Endothelial cell of umbilical vein (primary cell): ENCODE measurements around the gene CCBE1. TPM values are rescaled to one million over a fixed set of nuclear protein-coding genes. Genes with fewer than 3 reads are reported as not detected.
"Not testable (repeated sequence)": the region's sequence is repeated elsewhere in the genome, so short reads cannot be mapped to it uniquely, and the experiment has no call there.

Experiments
- BruUV-seq: library from RNA; stranded (reverse); fragments of 400-500 nt; replicated peaks from 2 replicates; lab custom pipeline; 2021; lab: Mats Ljungman, UMichigan
- CTCF ChIA-PET: fragments of 300-600, 350-600 bp; sonication (Branson Sonifier 250); formaldehyde crosslinking; loops from one replicate; lab custom pipeline; 2021; ENCODE audit warnings: antibody characterized with exemption, inconsistent platforms; lab: Charles Lee
- POLR2A ChIA-PET: fragments of 300-600, 350-600 bp; sonication (Branson Sonifier 250); formaldehyde crosslinking; loops from one replicate; lab custom pipeline; 2021; ENCODE audit warnings: antibody characterized with exemption, inconsistent platforms; lab: Charles Lee
- DNase-seq: peaks from one replicate; pipeline ENCODE4 v3.0.0-alpha.2; 2011; ENCODE audit warnings: low read depth, low spot score
- FAIRE-seq: peaks from 2 replicates; lab custom pipeline; 2011; peaks lifted over from hg19 to GRCh38; lab: Jason Lieb, UNC
- H2AFZ ChIP-seq: 2 replicates; pipeline ENCODE4 v1.6.0; 2012; ENCODE audit warnings: low read depth, low read length, control low read depth, inconsistent platforms
- H3K27ac ChIP-seq: 2 replicates; pipeline ENCODE4 v1.5.1; 2011; ENCODE audit warnings: low read depth, mild to moderate bottlenecking, control low read depth, low read length, moderate library complexity; ENCODE audit not compliant: insufficient read depth
- H3K27me3 ChIP-seq, 2 experiments: 2 replicates each; pipeline versions ENCODE4 v1.6.0 to v1.6.1; 2011; ENCODE audit warnings: low read length in 2 of 2, mixed read lengths in 1 of 2; ENCODE audit not compliant: control insufficient read depth in 2 of 2, insufficient read depth in 2 of 2
- H3K36me3 ChIP-seq, 2 experiments: 2 replicates in 1 of 2; 3 replicates in 1 of 2; pipeline ENCODE4 v1.5.1; 2011; ENCODE audit warnings: low read length in 2 of 2, mild to moderate bottlenecking in 1 of 2, moderate library complexity in 1 of 2; ENCODE audit not compliant: control insufficient read depth in 2 of 2, insufficient read depth in 2 of 2; ENCODE audit errors: extremely low read depth in 1 of 2
- H3K4me1 ChIP-seq: 3 replicates; pipeline ENCODE4 v1.5.1; 2011; ENCODE audit warnings: mild to moderate bottlenecking, low read length; ENCODE audit not compliant: control insufficient read depth, insufficient read depth; ENCODE audit errors: extremely low read depth
- H3K4me2 ChIP-seq: 2 replicates; pipeline ENCODE4 v1.6.1; 2011; ENCODE audit warnings: low read length, control low read depth, mixed read lengths; ENCODE audit not compliant: insufficient read depth
- H3K4me3 ChIP-seq, 3 experiments: fragments of 200-600 bp in 1 of 3; sonication (generic), shearing (Covaris generic) in 1 of 3; replicated peaks in 1 of 3; 2 replicates each; pipeline ENCODE4 v1.5.1; 2011 to 2016; ENCODE audit warnings: control low read depth in 3 of 3, low read length in 3 of 3, mild to moderate bottlenecking in 2 of 3, inconsistent platforms in 1 of 3, low read depth in 1 of 3, moderate library complexity in 1 of 3; ENCODE audit not compliant: insufficient read depth in 1 of 3
- H3K79me2 ChIP-seq: 2 replicates; pipeline ENCODE4 v1.6.0; 2012; ENCODE audit warnings: low read length, inconsistent platforms; ENCODE audit not compliant: control insufficient read depth, insufficient read depth
- H3K9ac ChIP-seq: replicated peaks from 2 replicates; pipeline ENCODE3; 2011; ENCODE audit warnings: low read length, control low read depth; ENCODE audit not compliant: insufficient read depth; ENCODE audit errors: extremely low read depth
- H3K9me1 ChIP-seq: replicated peaks from 3 replicates; pipeline ENCODE4 v1.6.0; 2011; ENCODE audit warnings: mild to moderate bottlenecking, low read length; ENCODE audit not compliant: control insufficient read depth, insufficient read depth; ENCODE audit errors: extremely low read depth
- H3K9me3 ChIP-seq: replicated peaks from 2 replicates; pipeline ENCODE4 v1.5.1; 2012; ENCODE audit warnings: low read length, inconsistent platforms; ENCODE audit not compliant: control insufficient read depth, insufficient read depth
- H4K20me1 ChIP-seq: replicated peaks from 2 replicates; pipeline ENCODE3; 2011; ENCODE audit warnings: mild to moderate bottlenecking, low read length; ENCODE audit not compliant: control insufficient read depth, insufficient read depth; ENCODE audit errors: extremely low read depth
- FOS ChIP-seq: IDR thresholded peaks from 2 replicates; pipeline ENCODE4 v1.6.1; 2011; ENCODE audit warnings: mild to moderate bottlenecking, low read length, moderate library complexity, borderline replicate concordance; ENCODE audit not compliant: insufficient read depth
- GATA2 ChIP-seq: IDR thresholded peaks from 2 replicates; pipeline ENCODE4 v1.7.0; 2011; ENCODE audit warnings: low read depth, mild to moderate bottlenecking, moderate library complexity, mixed read lengths, low read length; ENCODE audit not compliant: insufficient read length, insufficient read depth
- POLR2AphosphoS5 ChIP-seq: IDR thresholded peaks from 2 replicates; pipeline ENCODE4 v1.6.1; 2012; ENCODE audit warnings: low read depth, mild to moderate bottlenecking, control low read depth, low read length, moderate library complexity; ENCODE audit not compliant: insufficient read depth
- dilution Hi-C: fragments of 300-500 bp; cut with MboI; formaldehyde crosslinking; loops from one replicate; pipeline ENCODE4 v1.15.0; 2019; ENCODE audit warnings: low sequenced_read_pairs; ENCODE audit not compliant: extremely low pct_ligation_motif_present
- intact Hi-C: fragments of 100-400 bp; cut with micrococcal nuclease; formaldehyde crosslinking; loops from one replicate; pipeline ENCODE4 v1.10.0; 2022
- polyA plus RNA-seq, 4 experiments: library from polyadenylated mRNA; depleted of rRNA in 3 of 4; stranded (reverse) in 3 of 4; unstranded in 1 of 4; fragments of >200 nt; gene quantifications; 2 replicates each; pipeline versions ENCODE4 v1.2.1 to v1.2.3, GENCODE V29; 2011 to 2012; ENCODE audit warnings: missing spikeins in 1 of 4
- total RNA-seq: library from RNA; stranded (reverse); gene quantifications from 2 replicates; pipeline ENCODE4 v1.2.3, GENCODE V29; 2021

Gene CCBE1
- total and polyA plus RNA-seq, 2 donors (not counting 3 experiments of a cell fraction or from before 2014, with no cell fraction given) = 0.04 TPM; not detected in 1

GRCh38 chr18:59667488-59667887, 29.7 kb downstream of the CCBE1 start:
- Histone ChIP-seq H3K9me1 (no peaks in the 10 kb centered on the region), H3K9me3 (no peaks in the 10 kb centered on the region), H3K27me3 (no peaks in the 10 kb centered on the region), H3K4me3 (no peak overlapping the region), H3K4me2 (no peak overlapping the region), H3K79me2 (no peaks in the 10 kb centered on the region), H2AFZ (no peak overlapping the region), H3K9ac (no peak overlapping the region), H3K36me3 (no peaks in the 10 kb centered on the region), H4K20me1 (no peaks in the 10 kb centered on the region), H3K27ac (no peak overlapping the region), H3K4me1 (no peaks in the 10 kb centered on the region)
- ChIA-PET POLR2A (no interaction called here), CTCF (no interaction called here)
- FAIRE-seq (no peak), DNase-seq (no peak)
- no peak for TF ChIP-seq FOS
- no peak for TF ChIP-seq POLR2AphosphoS5
- no peak for TF ChIP-seq GATA2
- no TSS peak for BruUV-seq
- dilution Hi-C loops = no loop called here
- intact Hi-C loops = no loop called here

DNA sequence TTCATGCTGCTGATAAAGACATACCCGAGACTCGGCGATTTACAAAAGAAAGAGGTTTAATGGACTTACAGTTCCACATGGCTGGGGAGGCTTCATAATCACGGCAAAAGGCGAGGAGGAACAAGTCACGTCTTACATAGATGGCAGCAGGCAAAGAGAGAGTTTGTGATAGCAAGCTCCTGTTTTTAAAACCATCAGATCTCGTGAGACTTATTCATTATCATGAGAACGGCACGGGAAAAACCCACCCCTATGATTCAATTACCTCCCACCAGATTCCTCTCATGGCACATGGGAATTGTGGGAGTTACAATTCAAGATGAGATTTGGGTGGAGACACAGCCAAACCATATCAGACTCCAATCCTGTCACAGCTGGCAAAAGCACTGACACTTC, 31.2 kb downstream of the CCBE1 start:
- H4K20me1 ChIP-seq, H3K4me3 ChIP-seq, H3K79me2 ChIP-seq, BruUV-seq, H3K4me1 ChIP-seq, POLR2A ChIA-PET, dilution Hi-C loops, H2AFZ ChIP-seq, H3K9me1 ChIP-seq, FAIRE-seq, H3K9me3 ChIP-seq, H3K4me2 ChIP-seq, H3K27me3 ChIP-seq, H3K9ac ChIP-seq, H3K27ac ChIP-seq, DNase-seq, H3K36me3 ChIP-seq, intact Hi-C loops: not testable (repeated sequence)
- CTCF ChIA-PET = interaction anchor here (1.3 to 3.4 kb wide), 2 partner anchors 31 to 157 kb away, joined by 3 to 17 read pairs; partner anchors contain the start of gene CCBE1
